Ovary (tissue), 9 donors: ENCODE measurements around the gene NELL1. TPM values are rescaled to one million over a fixed set of nuclear protein-coding genes. Genes with fewer than 3 reads are reported as not detected.

ENCODE experiments used
- DNase-seq, 5 donors: peaks; one replicate each; pipeline ENCODE4 v3.0.0-alpha.2; 2019 to 2020
- H3K27ac ChIP-seq, 2 donors: fragments of 200-600 bp; one replicate each; pipeline versions ENCODE4 v1.5.1 to v1.8.0; 2019 to 2022
- H3K27me3 ChIP-seq: fragments of 200-600 bp; one replicate; pipeline ENCODE4 v1.8.0; 2022
- H3K36me3 ChIP-seq: fragments of 200-600 bp; sonication (generic); one replicate; pipeline ENCODE4 v1.5.1; 2019
- H3K4me1 ChIP-seq: one replicate; pipeline ENCODE4 v1.8.1; 2013; ENCODE audit warnings: mild to moderate bottlenecking, moderate library complexity; ENCODE audit not compliant: insufficient read depth
- H3K4me3 ChIP-seq: fragments of 200-600 bp; sonication (generic); one replicate; pipeline ENCODE4 v1.5.1; 2017
- H3K9me3 ChIP-seq, 2 donors: fragments of 200-600 bp in 1 of 2; sonication (generic) in 1 of 2; one replicate each; pipeline versions ENCODE4 v1.5.1 to v1.8.1; 2013 to 2019; ENCODE audit warnings: mild to moderate bottlenecking in 1 of 2, moderate library complexity in 1 of 2
- CTCF ChIP-seq, 3 donors: fragments of 450-650 bp in 2 of 3; fragments of 200-600 bp in 1 of 3; IDR thresholded peaks; one replicate each; pipeline versions ENCODE4 v1.5.1 to v1.8.0; 2016 to 2022; ENCODE audit warnings: antibody characterized with exemption in 3 of 3, mild to moderate bottlenecking in 1 of 3
- EP300 ChIP-seq: sonication (generic); formaldehyde crosslinking; IDR thresholded peaks from one replicate; pipeline ENCODE4 v1.6.1; 2017; ENCODE audit warnings: antibody characterized with exemption
- POLR2A ChIP-seq: fragments of 450-650 bp; IDR thresholded peaks from one replicate; pipeline ENCODE4 v1.6.1; 2017; ENCODE audit warnings: antibody characterized with exemption, mild to moderate bottlenecking, moderate library complexity
- WGBS, 3 donors: extraction: QIAGEN DNeasy Blood & Tissue Kit in 1 of 3; methylation state at CpG; one replicate each; pipeline versions ENCODE4 v1.1.5 to v1.1.7; 2013 to 2017; 5-methylcytosine and 5-hydroxymethylcytosine counted together
- intact Hi-C, 4 donors: fragments of 100-400 bp; cut with DNase I; formaldehyde crosslinking; loops; one replicate each; pipeline versions ENCODE4 v1.11.0 to v1.15.1; 2022 to 2023
- polyA plus RNA-seq, 2 donors: library from polyadenylated mRNA; stranded (reverse); fragments of 200-250 nt in 1 of 2; fragments of 350-450 nt in 1 of 2; fragmentation: Illumina TruSeq in 1 of 2; extraction: RNeasy Lipid Tissue Mini Kit (QIAGEN cat#74804) in 1 of 2; gene quantifications; one replicate each; pipeline ENCODE4 v1.2.3, GENCODE V29; 2013 to 2014
- total RNA-seq, 7 donors: library from RNA; depleted of rRNA in 2 of 7; stranded (reverse); fragments of >200 nt in 2 of 7; fragmentation: NEBNext Ultra II Directional in 3 of 7; extraction: Animal tissue kit (Norgen Biotek cat#: 25700) in 3 of 7; gene quantifications; one replicate each; pipeline versions ENCODE4 v1.1.0 to v1.2.4, GENCODE V29; 2016 to 2023
- donor health status: DM: no; HTN: no; CAD: no; lungs with moderate emphysema.
- donor health status: DM: no; HTN: no; CAD: no.
- donor health status: Bipolar disorder and iron deficiency.
- donor health status: DM: yes; HTN: yes; CAD: no.
- donor health status: DM: no; HTN: no; CAD: no.
- donor health status: DM: yes; HTN: yes; CAD: no.

Gene NELL1
- total and polyA plus RNA-seq, 9 donors: 0.21 to 0.43 (median 0.36) TPM; not detected in 5

- Histone ChIP-seq H3K9me3 (no peaks in the 10 kb centered on the region), H3K27me3 (no peaks in the 10 kb centered on the region), H3K4me3 (no peak overlapping the region), H3K4me1 (no peaks in the 10 kb centered on the region), H3K36me3 (no peaks in the 10 kb centered on the region), H3K27ac (no peak overlapping the region)
- intact Hi-C loops: no loop called here
- no peak for DNase-seq
- WGBS, 3 donors: 78 to 84% (median 80%) methylated on average over 1 of the region's 1 CpG
- no peak for TF ChIP-seq EP300
- no peak for TF ChIP-seq POLR2A
- no peak for TF ChIP-seq CTCF (IDR thresholded peaks at IDR 0.05)
Observed at GRCh38 chr11:21411597-21411996, 742.2 kb downstream of the NELL1 start.

DNA sequence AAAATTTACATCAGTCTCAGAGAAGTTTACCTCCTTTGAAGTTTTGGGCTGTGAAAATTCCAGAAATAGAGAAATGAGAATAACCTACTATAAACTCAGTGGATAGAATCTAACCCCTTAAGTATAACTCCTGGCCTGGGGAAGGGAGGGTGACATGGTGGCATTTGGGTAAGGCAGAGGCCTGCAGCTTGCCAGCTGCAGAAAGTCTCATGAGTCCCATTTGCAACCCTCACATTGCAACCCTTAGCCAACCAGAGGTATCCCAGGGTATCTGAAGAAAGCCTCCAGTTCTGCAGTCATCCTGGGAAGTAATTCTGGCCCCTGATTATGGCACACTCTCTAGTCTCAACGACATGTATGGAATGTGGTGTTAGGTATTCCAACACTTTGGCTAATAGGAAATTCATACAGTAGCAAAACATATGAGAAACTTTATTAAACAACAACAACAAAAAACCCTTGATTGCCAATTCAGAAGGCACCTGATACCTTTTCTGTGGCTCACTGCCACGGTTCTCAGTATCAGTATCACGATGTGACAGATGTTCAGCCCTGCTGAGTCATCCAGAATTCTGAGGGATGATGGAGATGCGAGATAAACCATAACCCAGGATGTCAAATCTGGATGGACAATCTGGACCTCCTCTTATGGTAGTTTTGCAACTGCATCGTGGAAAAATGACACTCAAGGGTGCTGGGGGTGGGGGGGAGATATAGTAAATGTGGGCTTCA, 743.4 kb downstream of the NELL1 start:
- DNase-seq: no peak
- H3K27me3 ChIP-seq: no peaks in the 10 kb centered on the region
- 59 to 63% (median 59%) methylated on average over 5 of the region's 5 CpGs for WGBS, 3 donors
- TF ChIP-seq EP300 (no peak), POLR2A (no peak), CTCF (IDR thresholded peaks at IDR 0.05) (no peak)
- intact Hi-C loops: no loop called here
- no peaks in the 10 kb centered on the region for H3K9me3 ChIP-seq
- H3K4me1 ChIP-seq: no peaks in the 10 kb centered on the region
- H3K4me3 ChIP-seq: no peak overlapping the region
- H3K36me3 ChIP-seq: no peaks in the 10 kb centered on the region
- no peak overlapping the region for H3K27ac ChIP-seq

GRCh38 chr11:21414953-21415352, 745.6 kb downstream of the NELL1 start:
- TF ChIP-seq POLR2A: no peak
- no peak for TF ChIP-seq CTCF (IDR thresholded peaks at IDR 0.05)
- no peak for TF ChIP-seq EP300
- intact Hi-C loops: no loop called here
- 65 to 76% (median 71%) methylated on average over 2 of the region's 2 CpGs for whole genome bisulfite sequencing, 3 donors

GRCh38 chr11:21415606-21416005, 746.2 kb downstream of the NELL1 start:
- no peak for TF ChIP-seq POLR2A
- no peak for TF ChIP-seq EP300
- TF ChIP-seq CTCF (IDR thresholded peaks at IDR 0.05): no peak
- Histone ChIP-seq H3K36me3 (no peaks in the 10 kb centered on the region), H3K27me3 (no peaks in the 10 kb centered on the region), H3K9me3 (no peaks in the 10 kb centered on the region), H3K27ac (no peak overlapping the region), H3K4me1 (no peaks in the 10 kb centered on the region), H3K4me3 (no peak overlapping the region)
- no peak for DNase-seq
- 65 to 82% (median 68%) methylated on average over 2 of the region's 2 CpGs for WGBS, 3 donors
- intact Hi-C loops: no loop called here

More at GRCh38 chr11:21414953-21415352, 745.6 kb downstream of the NELL1 start:
- Histone ChIP-seq H3K27ac (no peak overlapping the region), H3K36me3 (no peaks in the 10 kb centered on the region), H3K27me3 (no peaks in the 10 kb centered on the region), H3K4me1 (no peaks in the 10 kb centered on the region), H3K4me3 (no peak overlapping the region), H3K9me3 (no peaks in the 10 kb centered on the region)
- no peak for DNase-seq
